ENCODE results near the gene RASD1.
"Not testable (repeated sequence)": the region's sequence is repeated elsewhere in the genome, so short reads cannot be mapped to it uniquely, and the experiment has no call there.

GRCh38 chr17:17465878-17466277, 30.3 kb downstream of the RASD1 start:
- not testable (repeated sequence) for TF ChIP-seq CTCF, POLR2A (IDR thresholded peaks at IDR 0.05)
